Testis (tissue), 3 donors: ENCODE measurements around the gene RGL2. TPM values are rescaled to one million over a fixed set of nuclear protein-coding genes. Genes with fewer than 3 reads are reported as not detected.
A peak's percentile ranks its signal among the peaks of the same experiment; 100 is the strongest.

ENCODE experiments used
- DNase-seq: peaks from one replicate; pipeline ENCODE4 v3.0.0-alpha.2; 2019
- H3K27ac ChIP-seq, 2 donors: fragments of 200-600 bp; sonication (generic); one replicate each; pipeline ENCODE4 v1.5.1; 2019
- H3K27me3 ChIP-seq: fragments of 200-600 bp; sonication (generic); one replicate; pipeline ENCODE4 v1.5.1; 2019
- H3K36me3 ChIP-seq: fragments of 200-600 bp; sonication (generic); one replicate; pipeline ENCODE4 v1.5.1; 2017; ENCODE audit warnings: low read depth; ENCODE audit errors: missing control alignments
- H3K4me1 ChIP-seq: fragments of 200-600 bp; sonication (generic); one replicate; pipeline ENCODE4 v1.5.1; 2019
- H3K4me3 ChIP-seq, 2 donors: fragments of 200-600 bp; sonication (generic); one replicate each; pipeline ENCODE4 v1.5.1; 2017 to 2019
- H3K9me3 ChIP-seq: fragments of 200-600 bp; sonication (generic); one replicate; pipeline ENCODE4 v1.5.1; 2017
- CTCF ChIP-seq, 3 experiments: fragments of 450-650 bp in 2 of 3; fragments of 200-600 bp in 1 of 3; sonication (generic) in 1 of 3; IDR thresholded peaks; one replicate each; pipeline ENCODE4 v1.5.1; 2016 to 2019; ENCODE audit warnings: antibody characterized with exemption in 3 of 3, mild to moderate bottlenecking in 2 of 3, moderate library complexity in 1 of 3
- POLR2A ChIP-seq: fragments of 450-650 bp; IDR thresholded peaks from one replicate; pipeline ENCODE4 v1.6.1; 2017; ENCODE audit warnings: antibody characterized with exemption, mild to moderate bottlenecking, moderate library complexity
- WGBS, 2 donors: methylation state at CpG; one replicate each; pipeline ENCODE4 v1.1.5; 2018; 5-methylcytosine and 5-hydroxymethylcytosine counted together
- intact Hi-C: fragments of 100-400 bp; cut with DNase I; formaldehyde crosslinking; loops from one replicate; pipeline ENCODE4 v1.15.1; 2023; ENCODE audit warnings: low total_unique reads
- polyA plus RNA-seq: library from polyadenylated mRNA; stranded (reverse); fragments of 350-450 nt; fragmentation: Illumina TruSeq; extraction: RNeasy Lipid Tissue Mini Kit (QIAGEN cat#74804); gene quantifications from one replicate; pipeline ENCODE4 v1.2.3, GENCODE V29; 2014; ENCODE audit warnings: low read depth, low replicate concordance; ENCODE audit not compliant: insufficient read depth
- total RNA-seq, 2 donors: library from RNA; depleted of rRNA; stranded (reverse); fragments of >200 nt; gene quantifications; one replicate each; pipeline ENCODE4 v1.2.3, GENCODE V29; 2016

The RGL2 gene
- total and polyA plus RNA-seq, 3 donors from 2014 or later = 42.8 to 52.7 (median 46.2) TPM

DNA sequence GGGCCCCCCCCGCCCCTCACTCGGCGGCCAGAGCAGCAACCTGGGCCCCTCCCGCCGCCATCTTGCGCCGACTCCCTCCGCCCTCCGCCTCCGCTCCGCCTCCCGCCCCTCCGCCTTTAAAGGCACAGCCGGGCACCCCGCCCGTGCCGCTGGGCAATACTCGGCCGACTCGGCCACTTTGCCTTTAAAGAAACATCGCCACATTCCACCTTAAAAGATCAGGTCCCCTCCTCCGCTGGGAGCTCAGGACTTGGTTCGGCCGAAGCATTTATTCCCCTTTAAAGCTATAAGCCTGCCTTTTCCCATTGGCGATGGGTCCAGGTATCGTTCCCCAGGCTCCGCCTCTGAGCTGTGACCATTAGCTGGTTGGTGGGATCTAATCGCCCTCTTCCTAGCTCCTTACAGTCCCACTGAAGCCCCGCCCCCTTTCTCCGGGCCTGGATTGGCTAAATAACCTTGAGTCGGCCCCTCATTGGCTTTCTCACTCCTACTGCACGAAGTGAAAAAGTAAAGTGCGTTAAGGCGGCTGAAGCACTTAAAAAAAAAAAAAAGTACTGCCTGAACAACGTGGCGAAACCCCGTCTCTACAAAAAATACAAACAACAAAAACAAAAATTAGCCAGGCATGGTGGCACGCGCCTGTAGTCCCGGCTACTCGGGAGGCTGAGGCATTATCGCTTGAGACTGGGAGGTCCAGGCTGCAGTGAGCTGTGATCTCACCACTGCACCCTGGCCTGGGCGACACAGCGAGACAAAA lies 19.1 kb upstream of the RGL2 start, which contains the start of gene ZBTB22:
TSS of gene ZBTB22 (minus strand) at position 76 of the 757 bp plus-strand sequence. CDS start 828 bp downstream, outside the sequence.
- intact Hi-C loops = loop anchor here (10.0 kb wide), 2 partner anchors 97 to 113 kb away; partner anchors contain the start of genes CUTA, HSD17B8, PHF1 and RING1
- Histone ChIP-seq H3K27ac (peak within 1 kb of the TSS; percentile 82 to 89), H3K4me3 (peak within 1 kb of the TSS; percentile 50 to 52), H3K9me3 (no peaks in the 10 kb centered on the region), H3K4me1 (peaks cover 45% of the 10 kb centered on the region), H3K36me3 (no peaks in the 10 kb centered on the region), H3K27me3 (no peaks in the 10 kb centered on the region)
- no peak for TF ChIP-seq POLR2A
- peak in 2 of 3 experiments; percentile 19 to 35 for TF ChIP-seq CTCF (IDR thresholded peaks at IDR 0.05)
- 1% methylated on average over 30 of the region's 44 CpGs for WGBS, 2 donors
- DNase-seq = peak; percentile 100

DNA sequence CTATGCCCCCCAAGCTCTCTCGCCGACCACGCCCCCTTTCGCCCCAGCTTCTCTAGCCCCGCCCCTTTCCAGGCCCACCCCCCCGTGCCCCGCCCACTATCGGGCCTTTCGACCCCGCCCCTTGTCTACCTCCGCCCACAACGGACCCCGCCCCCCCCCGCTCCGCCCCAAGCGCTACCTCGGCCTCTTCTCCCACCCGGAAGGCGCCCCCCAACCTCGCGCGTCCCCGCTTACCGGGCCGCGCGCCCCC lies 18.6 kb upstream of the RGL2 start:
- peak; percentile 71 for DNase-seq
- no peaks in the 10 kb centered on the region for H3K36me3 ChIP-seq
- intact Hi-C loops = loop anchor here (10.0 kb wide), 2 partner anchors 97 to 113 kb away; partner anchors contain the start of genes CUTA, HSD17B8, PHF1 and RING1
- no peaks in the 10 kb centered on the region for H3K9me3 ChIP-seq
- H3K4me1 ChIP-seq = peaks cover 47% of the 10 kb centered on the region
- H3K27ac ChIP-seq = peak overlapping the region; percentile 82 to 89
- no peaks in the 10 kb centered on the region for H3K27me3 ChIP-seq
- WGBS, 2 donors = 0 to 2% methylated on average over 11 to 22 of the region's 27 CpGs
- H3K4me3 ChIP-seq = peak overlapping the region; percentile 50 to 52
- TF ChIP-seq POLR2A = no peak
- TF ChIP-seq CTCF (IDR thresholded peaks at IDR 0.05) = no peak

GRCh38 chr6:33316603-33317418 lies 18.1 kb upstream of the RGL2 start:
- WGBS, 2 donors = 42 to 56% methylated on average over 11 to 19 of the region's 19 CpGs
- no peak for DNase-seq
- TF ChIP-seq CTCF (IDR thresholded peaks at IDR 0.05) (no peak), POLR2A (no peak)
- peak overlapping the region; percentile 50 to 52 for H3K4me3 ChIP-seq
- intact Hi-C loops = loop anchor here (10.0 kb wide), 2 partner anchors 98 to 112 kb away; partner anchors contain the start of genes CUTA, HSD17B8, PHF1 and RING1
- H3K27ac ChIP-seq = peak overlapping the region; percentile 82 to 89
- H3K9me3 ChIP-seq = no peaks in the 10 kb centered on the region
- peaks cover 49% of the 10 kb centered on the region for H3K4me1 ChIP-seq
- H3K36me3 ChIP-seq = no peaks in the 10 kb centered on the region
- H3K27me3 ChIP-seq = no peaks in the 10 kb centered on the region

DNA sequence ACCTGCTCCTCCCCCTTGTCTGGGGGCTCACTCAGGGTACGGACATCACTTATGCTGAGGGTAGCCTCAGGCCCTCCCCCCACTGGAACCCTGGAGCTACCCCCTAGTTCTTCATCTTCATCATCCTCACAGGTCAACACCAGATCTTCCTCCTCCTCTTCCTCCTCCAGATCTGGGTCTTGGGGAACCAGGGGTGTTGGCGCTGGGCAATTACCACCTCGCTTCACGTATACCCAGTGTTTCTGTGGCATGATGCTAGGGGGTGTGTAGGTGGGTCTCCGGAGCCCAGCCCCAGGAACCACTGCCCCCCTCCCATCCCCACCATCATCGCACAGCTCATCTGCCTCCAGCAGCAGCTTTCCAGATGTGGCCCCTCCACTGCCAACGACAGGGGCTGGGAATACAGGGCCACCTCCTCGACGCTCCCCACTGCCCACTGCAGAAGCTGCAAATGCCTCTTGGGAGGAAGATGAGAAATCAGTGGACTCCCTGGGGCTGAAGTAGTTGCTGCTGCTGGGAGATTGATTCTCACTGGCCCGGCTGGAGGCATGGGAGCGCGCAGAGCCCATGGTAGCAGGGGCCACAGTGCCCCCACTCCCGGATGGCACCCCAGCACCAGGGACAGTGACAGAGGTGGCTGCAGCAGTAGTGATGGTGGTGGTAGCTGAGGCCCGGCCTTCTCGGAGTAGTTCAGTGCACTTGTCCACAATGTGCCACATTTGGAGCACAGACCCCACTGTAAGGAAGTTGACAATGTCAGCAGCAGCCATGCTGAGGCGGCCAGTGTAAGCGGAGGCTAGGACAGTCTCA lies 17.3 kb upstream of the RGL2 start:
- no peaks in the 10 kb centered on the region for H3K27me3 ChIP-seq
- peak overlapping the region in 1 of 2 donors; percentile 97 for H3K27ac ChIP-seq
- no peak overlapping the region for H3K4me3 ChIP-seq
- H3K4me1 ChIP-seq = peaks cover 49% of the 10 kb centered on the region
- H3K36me3 ChIP-seq = no peaks in the 10 kb centered on the region
- no peak for DNase-seq
- no peak for TF ChIP-seq POLR2A
- 61 to 69% methylated on average over 10 to 17 of the region's 17 CpGs for WGBS, 2 donors
- H3K9me3 ChIP-seq = no peaks in the 10 kb centered on the region
- intact Hi-C loops = loop anchor here (10.0 kb wide), 2 partner anchors 99 to 111 kb away; partner anchors contain the start of genes CUTA, HSD17B8, PHF1 and RING1
